Activated CD4-positive, alpha-beta T cell treated with anti-CD3 and anti-CD28 coated beads for 48 hours (primary cell): Measurements from ENCODE around the gene ZNF419.
"Not testable (repeated sequence)": the region's sequence is repeated elsewhere in the genome, so short reads cannot be mapped to it uniquely, and the experiment has no call there.

Experiments
- DNase-seq: peaks from one replicate; pipeline ENCODE4 v3.0.0-alpha.2; 2020

The ZNF419 gene

GRCh38 chr19:57487477-57488298 lies at the start of gene ZNF419:
TSS of gene ZNF419 (plus strand) at chr19:57487750. CDS start at chr19:57487951, 201 bp downstream.
- peak; percentile 95 for DNase-seq

DNA sequence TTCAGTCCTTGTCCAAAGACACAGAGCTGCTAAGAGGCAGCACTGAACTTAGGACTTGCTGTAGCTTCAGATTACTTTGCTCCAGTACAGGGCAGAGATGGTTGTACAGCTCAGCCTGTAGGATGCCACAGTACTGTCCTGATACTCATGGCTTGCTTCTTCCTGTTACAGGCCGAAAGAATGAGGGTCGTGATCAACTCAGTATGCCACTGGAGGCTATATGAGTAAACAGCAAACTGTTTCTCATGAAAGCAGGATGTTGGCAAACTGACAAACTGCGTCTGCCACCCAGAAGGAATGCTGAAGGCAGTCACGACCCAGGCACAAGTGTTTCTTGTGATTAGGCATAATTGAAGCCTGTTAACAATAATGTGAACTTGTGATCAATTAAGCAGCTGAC lies 49.6 kb upstream of the ZNF419 start:
- no peak for DNase-seq

- no peak for DNase-seq
Observed at GRCh38 chr19:57438925-57439324, 48.6 kb upstream of the ZNF419 start.

GRCh38 chr19:57441979-57442752 lies 45.4 kb upstream of the ZNF419 start:
- DNase-seq = no peak

GRCh38 chr19:57443121-57443696 lies 44.3 kb upstream of the ZNF419 start:
- no peak for DNase-seq

- no peak for DNase-seq
Observed at GRCh38 chr19:57452307-57452706, 35.2 kb upstream of the ZNF419 start.

- peak; percentile 32 for DNase-seq
Observed at GRCh38 chr19:57465680-57466381, 21.7 kb upstream of the ZNF419 start.

GRCh38 chr19:57466489-57466888 lies 21.1 kb upstream of the ZNF419 start:
- DNase-seq = no peak

- DNase-seq = no peak
Observed at GRCh38 chr19:57473646-57474045, 13.9 kb upstream of the ZNF419 start.

- DNase-seq = peak; percentile 91
Observed at GRCh38 chr19:57477191-57478008, 10.2 kb upstream of the ZNF419 start, which contains the start of gene ZNF772. TSS of gene ZNF772 (minus strand) at chr19:57477566. CDS start at chr19:57477309, 257 bp downstream.

DNA sequence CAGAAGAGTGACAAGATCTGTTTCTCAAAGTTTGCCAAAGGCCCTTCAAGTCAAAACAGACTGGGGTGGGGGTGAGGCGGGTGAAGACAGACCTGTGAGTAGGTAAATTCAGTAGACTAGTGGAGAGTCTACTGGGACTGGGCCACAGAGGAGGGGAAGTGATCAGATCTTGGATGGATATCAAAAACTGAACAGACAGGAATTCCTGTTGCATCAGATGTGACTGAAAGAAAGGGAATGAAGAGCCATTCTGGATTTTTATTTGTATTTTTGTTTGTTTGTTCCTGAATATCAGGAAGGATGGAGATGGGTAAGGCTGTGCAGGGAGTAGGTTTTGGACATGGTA lies 722 bp downstream of the ZNF419 start:
- DNase-seq = not testable (repeated sequence)

DNA sequence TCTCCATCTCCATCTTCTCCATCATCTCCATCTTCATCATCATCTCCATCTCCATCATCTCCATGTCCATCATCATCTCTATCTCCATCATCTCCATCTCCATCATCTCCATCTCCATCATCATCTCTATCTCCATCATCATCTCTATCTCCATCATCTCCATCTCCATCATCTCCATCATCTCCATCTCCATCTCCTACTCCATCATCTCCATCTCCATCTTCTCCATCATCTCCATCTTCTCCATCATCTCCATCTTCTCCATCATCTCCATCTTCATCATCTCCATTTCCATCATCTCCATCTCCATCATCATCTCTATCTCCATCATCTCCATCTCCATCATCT lies 11.8 kb downstream of the ZNF419 start:
- not testable (repeated sequence) for DNase-seq

GRCh38 chr19:57499680-57500395 lies 12.3 kb downstream of the ZNF419 start, which contains the start of gene ZNF773:
TSS of gene ZNF773 (plus strand) at chr19:57499938. CDS start at chr19:57500081, 143 bp downstream.
- peak; percentile 97 for DNase-seq

DNA sequence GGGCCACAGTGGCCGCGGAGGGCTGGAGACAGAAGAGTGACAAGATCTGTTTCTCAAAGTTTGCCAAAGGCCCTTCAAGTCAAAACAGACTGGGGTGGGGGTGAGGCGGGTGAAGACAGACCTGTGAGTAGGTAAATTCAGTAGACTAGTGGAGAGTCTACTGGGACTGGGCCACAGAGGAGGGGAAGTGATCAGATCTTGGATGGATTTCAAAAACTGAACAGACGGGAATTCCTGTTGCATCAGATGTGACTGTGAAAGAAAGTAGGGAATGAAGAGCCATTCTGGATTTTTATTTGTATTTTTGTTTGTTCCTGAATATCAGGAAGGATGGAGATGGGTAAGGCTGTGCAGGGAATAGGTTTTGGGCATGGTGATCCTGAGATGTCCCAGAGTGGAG lies 12.8 kb downstream of the ZNF419 start:
- DNase-seq = not testable (repeated sequence)

DNA sequence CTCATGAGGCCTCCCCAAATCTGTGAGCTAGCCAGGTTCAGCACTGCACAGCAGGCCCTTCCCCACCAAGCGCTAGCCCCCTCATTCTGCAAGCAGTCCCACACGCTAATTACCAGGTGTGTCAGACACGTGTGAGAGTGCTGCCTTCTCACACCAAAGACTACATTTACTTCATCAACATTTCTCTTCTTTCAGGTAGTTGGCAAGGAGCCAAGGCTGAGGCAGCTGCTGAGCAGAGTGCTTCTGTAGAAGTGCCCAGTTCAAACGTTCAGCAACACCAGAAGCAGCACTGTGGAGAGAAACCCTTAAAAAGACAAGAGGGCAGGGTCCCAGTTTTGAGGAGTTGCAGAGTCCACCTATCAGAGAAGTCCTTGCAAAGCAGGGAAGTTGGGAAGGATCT lies 18.6 kb downstream of the ZNF419 start:
- DNase-seq = no peak

GRCh38 chr19:57511484-57511883 lies 23.9 kb downstream of the ZNF419 start:
- DNase-seq = no peak

GRCh38 chr19:57512845-57513244 lies 25.3 kb downstream of the ZNF419 start:
- DNase-seq = peak; percentile 14

DNA sequence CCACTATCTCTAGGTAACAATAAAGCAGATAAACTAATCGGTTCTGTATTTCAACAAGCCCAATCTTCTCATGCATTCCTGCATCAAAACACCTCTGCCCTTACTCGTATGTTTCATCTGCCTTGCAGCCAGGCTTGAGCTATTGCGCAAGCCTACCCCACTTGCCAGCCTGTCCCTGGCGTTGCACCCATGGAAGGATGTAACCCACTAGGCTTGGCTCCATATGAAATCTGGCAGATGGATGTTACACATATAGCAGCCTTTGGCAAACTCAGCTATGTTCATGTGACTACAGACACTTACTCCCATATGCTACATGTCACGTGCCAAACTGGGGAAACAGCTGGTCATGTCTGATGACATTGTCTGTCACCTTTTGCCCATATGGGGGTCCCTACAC lies 27.7 kb downstream of the ZNF419 start:
- DNase-seq = no peak

- DNase-seq = not testable (repeated sequence)
Observed at GRCh38 chr19:57518021-57518420, 30.5 kb downstream of the ZNF419 start.

- peak; percentile 93 for DNase-seq
Observed at GRCh38 chr19:57527136-57527881, 39.8 kb downstream of the ZNF419 start, which contains the start of gene ZNF549. TSS of gene ZNF549 (plus strand) at chr19:57527356. CDS start at chr19:57527574, 218 bp downstream.
